CD4-positive, CD25-positive, alpha-beta regulatory T cell (primary cell): ENCODE results near the gene ANKLE1. TPM values are rescaled to one million over a fixed set of nuclear protein-coding genes. Genes with fewer than 3 reads are reported as not detected.
A peak's percentile ranks its signal among the peaks of the same experiment; 100 is the strongest.

Experiments
- ATAC-seq, 2 donors: fragments of 150-1000 bp; cut with Tn5 transposase; one replicate each; pipeline ENCODE4 v1.10.0; 2021; ENCODE audit warnings: low read depth in 2 of 2, moderate number of reproducible peaks in 2 of 2, moderate library complexity in 1 of 2
- DNase-seq, 3 donors: peaks; one replicate each; pipeline versions ENCODE4 v3.0.0 to v3.0.0-alpha.2; 2012 to 2022; ENCODE audit warnings: mixed read lengths in 1 of 3
- H3K27ac ChIP-seq: one replicate; pipeline ENCODE4 v1.7.0; 2013; ENCODE audit warnings: mild to moderate bottlenecking, low read length; ENCODE audit not compliant: insufficient read depth, poor library complexity, severe bottlenecking
- H3K27me3 ChIP-seq: one replicate; pipeline ENCODE4 v1.7.0; 2013; ENCODE audit warnings: low read length; ENCODE audit not compliant: control insufficient read depth, insufficient read depth
- H3K36me3 ChIP-seq: one replicate; pipeline ENCODE4 v1.7.0; 2013; ENCODE audit warnings: mild to moderate bottlenecking, low read length, moderate library complexity; ENCODE audit not compliant: control insufficient read depth, insufficient read depth
- H3K4me1 ChIP-seq: 2 replicates; pipeline ENCODE4 v1.7.0; 2013; ENCODE audit warnings: mild to moderate bottlenecking, low read length; ENCODE audit not compliant: insufficient read depth, control insufficient read depth, poor library complexity, severe bottlenecking
- H3K4me3 ChIP-seq: one replicate; pipeline ENCODE4 v1.7.0; 2013; ENCODE audit warnings: low read depth, mild to moderate bottlenecking, low read length, moderate library complexity
- H3K9me3 ChIP-seq, 2 experiments: 1 replicate in 1 of 2; 2 replicates in 1 of 2; pipeline ENCODE4 v1.7.0; 2013; ENCODE audit warnings: low read length in 2 of 2, mild to moderate bottlenecking in 1 of 2, moderate library complexity in 1 of 2; ENCODE audit not compliant: control insufficient read depth in 2 of 2
- H3K27ac Mint-ChIP-seq, 3 donors: one replicate each; pipeline ENCODE4 v1.8.0; 2020 to 2022; ENCODE audit warnings: mild to moderate bottlenecking in 3 of 3, mixed read lengths in 3 of 3, moderate library complexity in 2 of 3
- H3K27me3 Mint-ChIP-seq: one replicate; pipeline ENCODE4 v1.8.0; 2022; ENCODE audit warnings: mild to moderate bottlenecking, mixed read lengths
- H3K36me3 Mint-ChIP-seq: one replicate; pipeline ENCODE4 v1.8.0; 2020; ENCODE audit warnings: mixed read lengths
- H3K4me1 Mint-ChIP-seq, 4 donors: one replicate each; pipeline ENCODE4 v1.8.0; 2020 to 2022; ENCODE audit warnings: mixed read lengths in 4 of 4, mild to moderate bottlenecking in 1 of 4
- H3K4me3 Mint-ChIP-seq, 4 donors: one replicate each; pipeline ENCODE4 v1.8.0; 2020 to 2022; ENCODE audit warnings: mild to moderate bottlenecking in 4 of 4, mixed read lengths in 4 of 4, moderate library complexity in 3 of 4
- H3K9me3 Mint-ChIP-seq, 7 donors: one replicate each; pipeline ENCODE4 v1.8.0; 2020 to 2022; ENCODE audit warnings: mixed read lengths in 7 of 7, mild to moderate bottlenecking in 3 of 7, moderate library complexity in 2 of 7
- polyA plus RNA-seq, 4 donors: library from polyadenylated mRNA; unstranded; fragments of 300-500 nt; fragmentation: Illumina TruSeq; gene quantifications; one replicate each; pipeline ENCODE4 v1.2.3, GENCODE V29; 2021
- total RNA-seq: library from RNA; stranded (reverse); gene quantifications from one replicate; pipeline ENCODE4 v1.2.3, GENCODE V29; 2022

Gene ANKLE1
- total and polyA plus RNA-seq, 5 donors from 2014 or later: 0.15 to 1.8 (median 1.0) TPM

DNA sequence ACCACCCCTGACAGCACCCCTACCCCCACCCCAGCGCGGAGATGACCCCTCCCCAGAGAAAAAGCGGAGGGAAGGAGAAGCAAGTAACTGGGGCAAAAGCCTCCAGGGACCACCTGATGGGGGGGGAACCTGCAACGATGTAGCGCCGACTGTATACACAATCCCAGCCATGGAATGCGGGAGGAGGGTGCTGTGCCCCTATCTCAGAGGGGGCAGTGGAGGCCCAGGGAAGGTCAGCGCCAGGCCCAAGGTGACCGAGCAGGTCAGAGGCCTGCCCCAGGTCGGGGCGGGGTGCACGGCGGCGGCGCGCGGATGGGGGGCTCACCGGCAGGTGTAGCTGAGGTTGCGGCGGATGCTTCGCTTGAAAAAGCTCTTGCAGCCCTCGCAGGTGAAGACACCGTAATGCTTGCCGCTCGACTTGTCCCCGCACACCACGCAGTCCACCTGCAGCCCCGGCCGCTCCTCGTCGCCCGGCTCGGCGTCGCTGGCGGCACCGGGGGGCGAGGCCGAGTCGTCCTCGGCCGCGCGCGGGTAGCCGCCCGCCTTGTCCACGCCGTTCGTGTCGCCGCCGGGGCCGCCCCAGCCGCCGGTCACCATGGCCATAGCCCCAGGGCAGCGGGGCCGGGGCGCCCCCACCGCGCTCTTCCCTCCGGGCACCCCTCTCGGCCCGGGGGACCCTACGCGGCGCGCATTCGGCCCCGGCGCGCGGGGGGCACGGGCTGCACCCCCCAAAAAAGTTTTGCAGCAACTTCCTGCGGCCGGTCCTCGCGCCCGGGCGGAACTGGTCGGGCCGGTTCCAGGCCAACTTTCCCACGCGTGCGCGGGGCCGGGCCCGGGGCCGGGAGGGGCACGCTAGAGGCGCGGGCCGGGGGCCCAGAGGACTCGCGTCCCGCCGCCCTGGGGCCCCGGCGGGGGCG lies 36.8 kb upstream of the ANKLE1 start:
- Mint-ChIP-seq H3K36me3 (no peaks in the 10 kb centered on the region), H3K4me1 (peaks cover 0 to 12% (median 1%) of the 10 kb centered on the region in 4 donors), H3K9me3 (no peaks in the 10 kb centered on the region), H3K27me3 (peaks cover 41% of the 10 kb centered on the region), H3K27ac (no peak overlapping the region), H3K4me3 (peak overlapping the region; percentile 5 to 67 (median 64))
- Histone ChIP-seq H3K9me3 (no peaks in the 10 kb centered on the region), H3K4me1 (peaks cover 19% of the 10 kb centered on the region), H3K4me3 (no peak overlapping the region), H3K27me3 (no peaks in the 10 kb centered on the region), H3K36me3 (no peaks in the 10 kb centered on the region), H3K27ac (no peak overlapping the region)
- ATAC-seq (no peak), DNase-seq (no peak)

GRCh38 chr19:17245535-17245984 lies 36.1 kb upstream of the ANKLE1 start, which contains the start of gene NR2F6:
Gene NR2F6, minus strand, starts transcription at chr19:17245919. Its CDS starts 699 bp downstream, at chr19:17245220.
- H3K4me1 ChIP-seq: peaks cover 19% of the 10 kb centered on the region
- H3K4me3 ChIP-seq: no peak within 1 kb of the TSS
- DNase-seq: no peak
- H3K4me3 Mint-ChIP-seq: peak within 1 kb of the TSS; percentile 83 to 92 (median 87)
- H3K9me3 ChIP-seq: no peaks in the 10 kb centered on the region
- no peaks in the 10 kb centered on the region for H3K27me3 ChIP-seq
- no peaks in the 10 kb centered on the region for H3K36me3 Mint-ChIP-seq
- H3K27ac ChIP-seq: no peak within 1 kb of the TSS
- H3K9me3 Mint-ChIP-seq: no peaks in the 10 kb centered on the region
- no peaks in the 10 kb centered on the region for H3K36me3 ChIP-seq
- H3K27ac Mint-ChIP-seq: peak within 1 kb of the TSS in 1 of 3 donors; percentile 71
- peaks cover 40% of the 10 kb centered on the region for H3K27me3 Mint-ChIP-seq
- ATAC-seq: peak in 1 of 2 donors; percentile 5
- H3K4me1 Mint-ChIP-seq: peaks cover 0 to 12% (median 1%) of the 10 kb centered on the region in 4 donors

DNA sequence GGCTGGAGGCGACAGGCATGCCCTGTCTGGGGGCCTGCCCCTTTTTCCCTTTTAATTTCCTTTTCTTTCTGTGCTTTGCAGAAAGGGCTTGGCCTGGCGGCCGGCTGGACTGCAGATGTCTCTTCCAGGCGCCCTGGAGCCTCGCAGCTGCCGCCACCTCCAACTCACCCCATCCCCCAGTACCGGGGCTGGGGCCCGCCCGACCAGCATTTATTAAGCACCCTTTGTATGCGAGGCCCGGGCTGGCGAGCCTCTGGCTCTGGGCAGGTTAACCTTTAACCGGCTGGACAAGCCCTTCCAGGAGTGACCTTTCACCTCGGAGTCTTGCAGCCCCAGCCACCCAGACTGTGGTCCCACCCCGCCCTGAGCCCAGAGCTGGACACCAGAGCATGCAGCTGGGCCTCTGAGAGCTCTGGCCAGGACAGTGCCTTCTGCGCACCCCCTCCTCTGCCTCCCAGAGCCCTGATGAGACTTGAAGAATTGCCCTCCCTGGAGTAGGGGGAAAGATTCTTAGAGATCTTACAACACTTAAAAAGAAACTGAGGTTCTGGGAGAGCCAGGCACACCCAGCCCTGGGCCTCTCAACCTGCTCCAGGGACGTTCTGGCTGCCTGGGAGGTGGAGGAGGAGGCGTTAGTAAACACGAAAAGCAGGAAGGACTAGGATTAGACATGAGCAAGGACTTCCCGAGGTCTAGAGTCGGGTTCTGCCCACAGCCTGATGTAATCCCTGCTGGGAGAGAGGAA lies 34.8 kb upstream of the ANKLE1 start:
- no peaks in the 10 kb centered on the region for H3K9me3 Mint-ChIP-seq
- DNase-seq (no peak), ATAC-seq (no peak)
- H3K27me3 Mint-ChIP-seq: peaks cover 31% of the 10 kb centered on the region
- Histone ChIP-seq H3K9me3 (no peaks in the 10 kb centered on the region), H3K36me3 (no peaks in the 10 kb centered on the region), H3K27me3 (no peaks in the 10 kb centered on the region), H3K4me3 (no peak overlapping the region), H3K27ac (no peak overlapping the region), H3K4me1 (peaks cover 19% of the 10 kb centered on the region)
- peak overlapping the region; percentile 53 to 85 (median 69) for H3K4me3 Mint-ChIP-seq
- peaks cover 0 to 12% (median 1%) of the 10 kb centered on the region in 4 donors for H3K4me1 Mint-ChIP-seq
- peak overlapping the region in 1 of 3 donors; percentile 69 for H3K27ac Mint-ChIP-seq
- H3K36me3 Mint-ChIP-seq: no peaks in the 10 kb centered on the region

DNA sequence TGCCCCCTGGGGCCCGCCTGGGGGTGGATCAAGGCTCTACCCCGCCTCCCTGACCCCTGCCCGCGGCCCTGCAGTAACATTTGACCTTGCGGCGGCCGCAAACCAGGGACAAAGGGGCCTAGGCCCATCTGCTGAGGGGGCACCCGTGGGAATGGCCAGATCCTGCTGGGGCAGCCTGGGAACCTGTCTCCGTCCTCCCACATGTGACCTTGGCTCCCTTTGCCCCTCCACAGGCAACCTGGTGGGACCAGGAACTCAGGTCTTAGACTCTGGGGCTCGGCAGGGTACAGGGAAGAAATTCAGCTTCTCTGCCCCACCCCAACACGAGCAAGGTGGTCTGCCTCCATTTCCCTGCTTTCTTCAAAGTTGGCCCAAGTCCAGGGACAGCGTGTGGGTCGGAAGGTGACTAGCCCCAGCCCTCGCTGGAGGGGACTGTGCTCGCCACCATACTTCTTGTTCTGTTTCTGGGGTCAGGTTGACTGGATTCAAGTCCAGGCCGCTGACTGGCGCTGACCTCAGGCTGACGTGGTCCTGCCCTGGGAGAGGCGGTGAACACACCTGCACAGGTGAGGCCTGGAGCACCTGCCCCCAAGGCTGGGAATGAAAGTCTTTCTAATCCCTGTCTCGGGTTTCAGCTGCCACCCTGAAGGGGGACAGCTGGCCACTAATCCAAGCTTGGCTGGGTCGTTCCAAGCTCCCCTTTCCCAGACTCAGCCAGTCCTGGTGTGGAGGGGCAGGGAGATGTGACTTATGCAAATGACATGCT lies 33.5 kb upstream of the ANKLE1 start:
- H3K27me3 ChIP-seq: no peaks in the 10 kb centered on the region
- DNase-seq: no peak
- H3K9me3 Mint-ChIP-seq: no peaks in the 10 kb centered on the region
- H3K27me3 Mint-ChIP-seq: peaks cover 27% of the 10 kb centered on the region
- H3K9me3 ChIP-seq: no peaks in the 10 kb centered on the region
- no peaks in the 10 kb centered on the region for H3K36me3 Mint-ChIP-seq
- ATAC-seq: no peak
- peaks cover 0 to 12% (median 1%) of the 10 kb centered on the region in 4 donors for H3K4me1 Mint-ChIP-seq
- peaks cover 19% of the 10 kb centered on the region for H3K4me1 ChIP-seq
- H3K4me3 Mint-ChIP-seq: no peak overlapping the region
- H3K4me3 ChIP-seq: no peak overlapping the region
- no peaks in the 10 kb centered on the region for H3K36me3 ChIP-seq
- no peak overlapping the region for H3K27ac ChIP-seq
- H3K27ac Mint-ChIP-seq: no peak overlapping the region

- Mint-ChIP-seq H3K27ac (no peak overlapping the region), H3K36me3 (no peaks in the 10 kb centered on the region), H3K27me3 (peaks cover 15% of the 10 kb centered on the region), H3K9me3 (no peaks in the 10 kb centered on the region), H3K4me1 (peaks cover 0 to 12% (median 1%) of the 10 kb centered on the region in 4 donors), H3K4me3 (peak overlapping the region in 1 of 4 donors; percentile 29)
- Histone ChIP-seq H3K36me3 (no peaks in the 10 kb centered on the region), H3K4me3 (no peak overlapping the region), H3K9me3 (no peaks in the 10 kb centered on the region), H3K27me3 (no peaks in the 10 kb centered on the region), H3K27ac (no peak overlapping the region), H3K4me1 (peaks cover 14% of the 10 kb centered on the region)
- DNase-seq (no peak), ATAC-seq (no peak)
Observed at GRCh38 chr19:17249887-17250548, 31.7 kb upstream of the ANKLE1 start.

- H3K36me3 ChIP-seq: no peaks in the 10 kb centered on the region
Observed at GRCh38 chr19:17254636-17255035, 27.1 kb upstream of the ANKLE1 start.

DNA sequence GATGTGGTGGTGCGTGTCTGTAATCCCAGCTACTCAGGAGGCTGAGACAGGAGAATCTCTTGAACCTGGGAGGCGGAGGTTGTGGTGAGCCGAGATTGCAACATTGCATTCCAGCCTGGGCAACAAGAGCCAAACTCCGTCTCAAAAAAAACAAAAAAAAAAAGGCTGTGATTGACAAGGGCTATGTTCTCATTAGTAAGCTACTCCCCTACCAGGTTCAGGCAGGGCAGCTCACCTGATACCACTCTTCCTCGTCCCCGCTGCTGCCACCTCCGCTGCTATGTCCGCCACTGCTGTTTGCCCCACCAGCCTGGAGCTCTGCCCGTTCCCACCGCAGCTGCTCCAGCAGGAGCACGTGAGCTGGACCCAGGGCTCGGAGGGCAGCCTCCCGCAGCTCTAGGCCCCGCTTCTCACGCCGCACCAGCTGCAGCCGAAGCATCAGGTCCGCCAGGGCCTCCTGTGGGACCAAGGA lies 26.5 kb upstream of the ANKLE1 start:
- no peak for ATAC-seq

More at GRCh38 chr19:17254636-17255035, 27.1 kb upstream of the ANKLE1 start:
- no peak for DNase-seq
- no peak overlapping the region for H3K27ac Mint-ChIP-seq
- H3K4me1 Mint-ChIP-seq: no peaks in the 10 kb centered on the region
- Histone ChIP-seq H3K27me3 (no peaks in the 10 kb centered on the region), H3K9me3 (no peaks in the 10 kb centered on the region), H3K4me1 (no peaks in the 10 kb centered on the region), H3K27ac (no peak overlapping the region), H3K4me3 (no peak overlapping the region)
- H3K27me3 Mint-ChIP-seq: peaks cover 9% of the 10 kb centered on the region
- H3K36me3 Mint-ChIP-seq: no peaks in the 10 kb centered on the region
- ATAC-seq: no peak
- H3K9me3 Mint-ChIP-seq: no peaks in the 10 kb centered on the region
- no peak overlapping the region for H3K4me3 Mint-ChIP-seq

More for the DNA sequence above, 26.5 kb upstream of the ANKLE1 start:
- H3K9me3 Mint-ChIP-seq: no peaks in the 10 kb centered on the region
- Histone ChIP-seq H3K9me3 (no peaks in the 10 kb centered on the region), H3K27ac (no peak overlapping the region), H3K4me3 (no peak overlapping the region), H3K4me1 (no peaks in the 10 kb centered on the region), H3K27me3 (no peaks in the 10 kb centered on the region), H3K36me3 (no peaks in the 10 kb centered on the region)
- H3K4me3 Mint-ChIP-seq: no peak overlapping the region
- no peaks in the 10 kb centered on the region for H3K36me3 Mint-ChIP-seq
- no peaks in the 10 kb centered on the region for H3K4me1 Mint-ChIP-seq
- no peak for DNase-seq
- H3K27ac Mint-ChIP-seq: no peak overlapping the region
- peaks cover 9% of the 10 kb centered on the region for H3K27me3 Mint-ChIP-seq
